Astrocyte (in vitro differentiated cells and primary cell): ENCODE results near the gene OR2T10. TPM values are rescaled to one million over a fixed set of nuclear protein-coding genes. Genes with fewer than 3 reads are reported as not detected.

Experiments used
- DNase-seq: peaks from one replicate; pipeline ENCODE4 v3.0.0-alpha.2; 2010; ENCODE audit warnings: low read depth
- FAIRE-seq: peaks from 2 replicates; lab custom pipeline; 2011; peaks lifted over from hg19 to GRCh38; lab: Jason Lieb, UNC
- H2AFZ ChIP-seq: 2 replicates; pipeline ENCODE4 v1.6.0; 2012; ENCODE audit warnings: low read depth, low read length, inconsistent platforms
- H3K27ac ChIP-seq: 2 replicates; pipeline ENCODE4 v1.5.1; 2011; ENCODE audit warnings: low read depth, low read length, inconsistent platforms
- H3K27me3 ChIP-seq: 2 replicates; pipeline ENCODE4 v1.6.0; 2011; ENCODE audit warnings: low read length, inconsistent platforms; ENCODE audit not compliant: insufficient read depth
- H3K36me3 ChIP-seq: 2 replicates; pipeline ENCODE4 v1.5.1; 2011; ENCODE audit warnings: low read length, inconsistent platforms; ENCODE audit not compliant: insufficient read depth
- H3K4me1 ChIP-seq: 2 replicates; pipeline ENCODE4 v1.5.1; 2011; ENCODE audit warnings: low read length, inconsistent platforms; ENCODE audit not compliant: insufficient read depth
- H3K4me2 ChIP-seq: 2 replicates; pipeline ENCODE4 v1.6.0; 2012; ENCODE audit warnings: low read length, inconsistent platforms
- H3K4me3 ChIP-seq: 2 replicates; pipeline ENCODE4 v1.5.1; 2011; ENCODE audit warnings: low read depth, mild to moderate bottlenecking, low read length, inconsistent platforms; ENCODE audit not compliant: insufficient read depth
- H3K79me2 ChIP-seq: 2 replicates; pipeline ENCODE4 v1.6.0; 2012; ENCODE audit warnings: mild to moderate bottlenecking, low read length, inconsistent platforms; ENCODE audit not compliant: insufficient read depth
- H3K9ac ChIP-seq: 2 replicates; pipeline ENCODE4 v1.6.0; 2012; ENCODE audit warnings: mild to moderate bottlenecking, low read length, inconsistent platforms
- H3K9me3 ChIP-seq: 2 replicates; pipeline ENCODE4 v1.5.1; 2012; ENCODE audit warnings: low read depth, mild to moderate bottlenecking, low read length, inconsistent platforms; ENCODE audit not compliant: insufficient read depth
- H4K20me1 ChIP-seq: 2 replicates; pipeline ENCODE4 v1.6.0; 2012; ENCODE audit warnings: low read length, inconsistent platforms; ENCODE audit not compliant: insufficient read depth
- H3K27ac Mint-ChIP-seq: one replicate; pipeline ENCODE4 v1.8.0; 2021; ENCODE audit warnings: mild to moderate bottlenecking, mixed read lengths; ENCODE audit not compliant: unreplicated experiment
- H3K27me3 Mint-ChIP-seq: one replicate; pipeline ENCODE4 v1.8.0; 2021; ENCODE audit warnings: low read depth, mixed read lengths; ENCODE audit not compliant: unreplicated experiment
- H3K36me3 Mint-ChIP-seq: one replicate; pipeline ENCODE4 v1.8.0; 2021; ENCODE audit warnings: low read depth, mixed read lengths; ENCODE audit not compliant: unreplicated experiment
- H3K4me1 Mint-ChIP-seq: one replicate; pipeline ENCODE4 v1.8.0; 2021; ENCODE audit warnings: low read depth, mixed read lengths; ENCODE audit not compliant: unreplicated experiment
- H3K4me3 Mint-ChIP-seq: one replicate; pipeline ENCODE4 v1.8.0; 2021; ENCODE audit warnings: mild to moderate bottlenecking, moderate library complexity, mixed read lengths; ENCODE audit not compliant: unreplicated experiment
- H3K9me3 Mint-ChIP-seq: one replicate; pipeline ENCODE4 v1.8.0; 2021; ENCODE audit warnings: mild to moderate bottlenecking, mixed read lengths; ENCODE audit not compliant: unreplicated experiment
- CTCF ChIP-seq: IDR thresholded peaks from 2 replicates; pipeline ENCODE4 v1.5.1; 2011; ENCODE audit warnings: low read depth, mild to moderate bottlenecking, inconsistent platforms, low read length, moderate library complexity; ENCODE audit not compliant: insufficient read depth
- EZH2 ChIP-seq: IDR thresholded peaks from 2 replicates; pipeline ENCODE4 v1.6.1; 2012; ENCODE audit warnings: mild to moderate bottlenecking, low read length, inconsistent platforms; ENCODE audit not compliant: insufficient read depth
- total RNA-seq: library from RNA; stranded (reverse); gene quantifications from 2 replicates; pipeline ENCODE4 v1.2.1, GENCODE V29; 2021

The OR2T10 gene
- total RNA-seq, 1 donor from 2014 or later: not detected

DNA sequence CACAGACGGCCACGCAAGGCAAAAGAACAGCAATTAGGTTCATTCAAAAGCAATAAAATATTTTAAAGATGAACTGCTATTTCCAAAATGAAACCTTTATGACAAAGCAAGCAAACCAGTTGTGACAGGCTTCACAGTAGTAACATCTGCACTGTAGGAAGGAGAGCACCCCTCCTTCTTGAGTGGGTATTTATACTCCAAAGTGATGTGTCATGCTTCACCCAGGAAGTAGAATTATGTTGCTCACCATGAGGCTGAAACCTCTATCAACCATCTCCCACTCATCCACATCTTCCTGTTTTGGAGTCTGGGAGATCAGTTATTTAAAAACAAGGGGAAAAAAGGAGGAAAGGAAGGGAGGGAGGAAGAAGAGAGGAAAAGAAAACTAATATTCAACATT, 885 bp downstream of the OR2T10 start:
- no peaks in the 10 kb centered on the region for H4K20me1 ChIP-seq
- no peak overlapping the region for H3K27ac ChIP-seq
- FAIRE-seq: no peak
- H3K4me2 ChIP-seq: no peak overlapping the region
- no peaks in the 10 kb centered on the region for H3K36me3 ChIP-seq
- Mint-ChIP-seq H3K27ac (no peak overlapping the region), H3K36me3 (no peaks in the 10 kb centered on the region), H3K27me3 (no peaks in the 10 kb centered on the region), H3K4me3 (no peak overlapping the region), H3K4me1 (no peaks in the 10 kb centered on the region), H3K9me3 (no peaks in the 10 kb centered on the region)
- no peak overlapping the region for H3K4me3 ChIP-seq
- no peaks in the 10 kb centered on the region for H3K27me3 ChIP-seq
- DNase-seq: no peak
- no peaks in the 10 kb centered on the region for H3K79me2 ChIP-seq
- no peaks in the 10 kb centered on the region for H3K4me1 ChIP-seq
- TF ChIP-seq EZH2: no peak
- no peak for TF ChIP-seq CTCF
- no peak overlapping the region for H3K9ac ChIP-seq
- H2AFZ ChIP-seq: no peak overlapping the region
- H3K9me3 ChIP-seq: peaks cover 16% of the 10 kb centered on the region

DNA sequence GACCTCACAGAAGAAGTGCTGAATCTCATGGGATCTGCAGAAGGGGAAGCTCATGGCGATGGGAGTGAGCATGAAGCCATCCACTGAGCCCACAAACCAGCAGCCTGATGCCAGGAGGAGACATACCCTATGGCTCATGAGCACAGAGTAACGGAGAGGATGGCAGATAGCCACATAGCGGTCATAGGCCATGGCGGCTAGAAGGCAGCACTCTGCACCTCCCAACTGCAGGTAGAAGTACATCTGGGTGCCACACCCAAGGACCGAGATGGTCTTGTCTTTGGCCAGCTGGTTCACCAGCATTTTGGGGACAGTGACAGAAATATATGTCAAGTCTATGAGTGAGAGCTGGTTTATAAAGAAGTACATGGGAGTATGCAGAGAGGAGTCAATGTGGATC, 4.3 kb downstream of the OR2T10 start:
- Histone ChIP-seq H2AFZ (no peak overlapping the region), H4K20me1 (no peaks in the 10 kb centered on the region), H3K4me3 (no peak overlapping the region), H3K4me2 (no peak overlapping the region), H3K27me3 (no peaks in the 10 kb centered on the region), H3K9ac (no peak overlapping the region), H3K4me1 (no peaks in the 10 kb centered on the region), H3K27ac (no peak overlapping the region), H3K36me3 (no peaks in the 10 kb centered on the region), H3K9me3 (peaks cover 15% of the 10 kb centered on the region), H3K79me2 (no peaks in the 10 kb centered on the region)
- H3K4me1 Mint-ChIP-seq: no peaks in the 10 kb centered on the region
- no peaks in the 10 kb centered on the region for H3K36me3 Mint-ChIP-seq
- no peak overlapping the region for H3K4me3 Mint-ChIP-seq
- no peak overlapping the region for H3K27ac Mint-ChIP-seq
- H3K9me3 Mint-ChIP-seq: peaks cover 2% of the 10 kb centered on the region
- no peaks in the 10 kb centered on the region for H3K27me3 Mint-ChIP-seq
- FAIRE-seq (no peak), DNase-seq (no peak)
- TF ChIP-seq CTCF (no peak), EZH2 (no peak)

DNA sequence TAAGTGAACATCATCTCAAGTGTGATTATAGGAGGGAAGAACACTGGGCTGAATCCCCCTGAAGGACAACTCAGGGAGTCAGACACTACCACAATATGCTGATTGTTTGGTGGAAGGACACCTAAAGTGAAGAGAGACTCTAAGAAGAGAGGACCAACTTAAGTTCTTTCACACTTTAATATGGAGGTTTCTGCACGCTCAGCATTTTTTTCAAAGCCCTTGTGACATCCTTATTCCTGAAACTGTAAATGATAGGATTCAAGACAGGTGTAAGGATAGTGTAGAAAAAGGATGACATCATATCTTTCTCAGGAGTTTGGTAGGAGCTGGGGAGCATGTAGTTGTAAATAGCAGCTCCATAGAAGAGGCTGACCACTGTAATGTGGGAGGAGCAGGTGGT, 4.8 kb downstream of the OR2T10 start:
- no peaks in the 10 kb centered on the region for H3K27me3 Mint-ChIP-seq
- H3K4me1 Mint-ChIP-seq: no peaks in the 10 kb centered on the region
- no peak overlapping the region for H3K4me3 Mint-ChIP-seq
- Histone ChIP-seq H3K9me3 (peaks cover 15% of the 10 kb centered on the region), H3K27ac (no peak overlapping the region), H3K4me2 (no peak overlapping the region), H3K27me3 (no peaks in the 10 kb centered on the region), H3K36me3 (no peaks in the 10 kb centered on the region), H3K79me2 (no peaks in the 10 kb centered on the region), H3K4me1 (no peaks in the 10 kb centered on the region), H2AFZ (no peak overlapping the region), H4K20me1 (no peaks in the 10 kb centered on the region), H3K9ac (no peak overlapping the region), H3K4me3 (no peak overlapping the region)
- DNase-seq: no peak
- TF ChIP-seq CTCF: no peak
- no peak for TF ChIP-seq EZH2
- FAIRE-seq: no peak
- H3K36me3 Mint-ChIP-seq: no peaks in the 10 kb centered on the region
- H3K9me3 Mint-ChIP-seq: peaks cover 2% of the 10 kb centered on the region
- H3K27ac Mint-ChIP-seq: no peak overlapping the region
